Endothelial cell of umbilical vein (primary cell): ENCODE results near the gene CCNY. TPM values are rescaled to one million over a fixed set of nuclear protein-coding genes. Genes with fewer than 3 reads are reported as not detected.

Source experiments
- BruUV-seq: library from RNA; stranded (reverse); fragments of 400-500 nt; replicated peaks from 2 replicates; lab custom pipeline; 2021; lab: Mats Ljungman, UMichigan
- CTCF ChIA-PET: fragments of 300-600, 350-600 bp; sonication (Branson Sonifier 250); formaldehyde crosslinking; loops from one replicate; lab custom pipeline; 2021; ENCODE audit warnings: antibody characterized with exemption, inconsistent platforms; lab: Charles Lee
- POLR2A ChIA-PET: fragments of 300-600, 350-600 bp; sonication (Branson Sonifier 250); formaldehyde crosslinking; loops from one replicate; lab custom pipeline; 2021; ENCODE audit warnings: antibody characterized with exemption, inconsistent platforms; lab: Charles Lee
- DNase-seq: peaks from one replicate; pipeline ENCODE4 v3.0.0-alpha.2; 2011; ENCODE audit warnings: low read depth, low spot score
- FAIRE-seq: peaks from 2 replicates; lab custom pipeline; 2011; peaks lifted over from hg19 to GRCh38; lab: Jason Lieb, UNC
- H2AFZ ChIP-seq: 2 replicates; pipeline ENCODE4 v1.6.0; 2012; ENCODE audit warnings: low read depth, low read length, control low read depth, inconsistent platforms
- H3K27ac ChIP-seq: 2 replicates; pipeline ENCODE4 v1.5.1; 2011; ENCODE audit warnings: low read depth, mild to moderate bottlenecking, control low read depth, low read length, moderate library complexity; ENCODE audit not compliant: insufficient read depth
- H3K27me3 ChIP-seq, 2 experiments: 2 replicates each; pipeline versions ENCODE4 v1.6.0 to v1.6.1; 2011; ENCODE audit warnings: low read length in 2 of 2, mixed read lengths in 1 of 2; ENCODE audit not compliant: control insufficient read depth in 2 of 2, insufficient read depth in 2 of 2
- H3K36me3 ChIP-seq, 2 experiments: 2 replicates in 1 of 2; 3 replicates in 1 of 2; pipeline ENCODE4 v1.5.1; 2011; ENCODE audit warnings: low read length in 2 of 2, mild to moderate bottlenecking in 1 of 2, moderate library complexity in 1 of 2; ENCODE audit not compliant: control insufficient read depth in 2 of 2, insufficient read depth in 2 of 2; ENCODE audit errors: extremely low read depth in 1 of 2
- H3K4me1 ChIP-seq: 3 replicates; pipeline ENCODE4 v1.5.1; 2011; ENCODE audit warnings: mild to moderate bottlenecking, low read length; ENCODE audit not compliant: control insufficient read depth, insufficient read depth; ENCODE audit errors: extremely low read depth
- H3K4me2 ChIP-seq: 2 replicates; pipeline ENCODE4 v1.6.1; 2011; ENCODE audit warnings: low read length, control low read depth, mixed read lengths; ENCODE audit not compliant: insufficient read depth
- H3K4me3 ChIP-seq, 3 experiments: fragments of 200-600 bp in 1 of 3; sonication (generic), shearing (Covaris generic) in 1 of 3; replicated peaks in 1 of 3; 2 replicates each; pipeline ENCODE4 v1.5.1; 2011 to 2016; ENCODE audit warnings: control low read depth in 3 of 3, low read length in 3 of 3, mild to moderate bottlenecking in 2 of 3, inconsistent platforms in 1 of 3, low read depth in 1 of 3, moderate library complexity in 1 of 3; ENCODE audit not compliant: insufficient read depth in 1 of 3
- H3K79me2 ChIP-seq: 2 replicates; pipeline ENCODE4 v1.6.0; 2012; ENCODE audit warnings: low read length, inconsistent platforms; ENCODE audit not compliant: control insufficient read depth, insufficient read depth
- H3K9ac ChIP-seq: replicated peaks from 2 replicates; pipeline ENCODE3; 2011; ENCODE audit warnings: low read length, control low read depth; ENCODE audit not compliant: insufficient read depth; ENCODE audit errors: extremely low read depth
- H3K9me1 ChIP-seq: replicated peaks from 3 replicates; pipeline ENCODE4 v1.6.0; 2011; ENCODE audit warnings: mild to moderate bottlenecking, low read length; ENCODE audit not compliant: control insufficient read depth, insufficient read depth; ENCODE audit errors: extremely low read depth
- H3K9me3 ChIP-seq: replicated peaks from 2 replicates; pipeline ENCODE4 v1.5.1; 2012; ENCODE audit warnings: low read length, inconsistent platforms; ENCODE audit not compliant: control insufficient read depth, insufficient read depth
- H4K20me1 ChIP-seq: replicated peaks from 2 replicates; pipeline ENCODE3; 2011; ENCODE audit warnings: mild to moderate bottlenecking, low read length; ENCODE audit not compliant: control insufficient read depth, insufficient read depth; ENCODE audit errors: extremely low read depth
- CTCF ChIP-seq, 2 donors: IDR thresholded peaks; 1 replicate in 1 of 2; 2 replicates in 1 of 2; pipeline ENCODE4 v1.5.1; 2011; ENCODE audit warnings: low read length in 2 of 2, mild to moderate bottlenecking in 2 of 2, moderate library complexity in 2 of 2, control low read depth in 1 of 2, inconsistent platforms in 1 of 2, low read depth in 1 of 2; ENCODE audit not compliant: insufficient read depth in 1 of 2; ENCODE audit errors: extremely low read depth in 1 of 2
- FOS ChIP-seq: IDR thresholded peaks from 2 replicates; pipeline ENCODE4 v1.6.1; 2011; ENCODE audit warnings: mild to moderate bottlenecking, low read length, moderate library complexity, borderline replicate concordance; ENCODE audit not compliant: insufficient read depth
- GATA2 ChIP-seq: IDR thresholded peaks from 2 replicates; pipeline ENCODE4 v1.7.0; 2011; ENCODE audit warnings: low read depth, mild to moderate bottlenecking, moderate library complexity, mixed read lengths, low read length; ENCODE audit not compliant: insufficient read length, insufficient read depth
- MYC ChIP-seq: IDR thresholded peaks from one replicate; pipeline ENCODE4 v1.6.1; 2011; ENCODE audit warnings: mild to moderate bottlenecking, low read depth, low read length
- POLR2A ChIP-seq: IDR thresholded peaks from 2 replicates; pipeline ENCODE4 v1.6.1; 2012; ENCODE audit warnings: low read depth, mild to moderate bottlenecking, control low read depth, low read length
- POLR2AphosphoS5 ChIP-seq: IDR thresholded peaks from 2 replicates; pipeline ENCODE4 v1.6.1; 2012; ENCODE audit warnings: low read depth, mild to moderate bottlenecking, control low read depth, low read length, moderate library complexity; ENCODE audit not compliant: insufficient read depth
- dilution Hi-C: fragments of 300-500 bp; cut with MboI; formaldehyde crosslinking; loops from one replicate; pipeline ENCODE4 v1.15.0; 2019; ENCODE audit warnings: low sequenced_read_pairs; ENCODE audit not compliant: extremely low pct_ligation_motif_present
- intact Hi-C: fragments of 100-400 bp; cut with micrococcal nuclease; formaldehyde crosslinking; loops from one replicate; pipeline ENCODE4 v1.10.0; 2022
- polyA plus RNA-seq, 4 experiments: library from polyadenylated mRNA; depleted of rRNA in 3 of 4; stranded (reverse) in 3 of 4; unstranded in 1 of 4; fragments of >200 nt; gene quantifications; 2 replicates each; pipeline versions ENCODE4 v1.2.1 to v1.2.3, GENCODE V29; 2011 to 2012; ENCODE audit warnings: missing spikeins in 1 of 4
- total RNA-seq: library from RNA; stranded (reverse); gene quantifications from 2 replicates; pipeline ENCODE4 v1.2.3, GENCODE V29; 2021
- TF ChIP-seq, protein P1 (sequence below): IDR thresholded peaks from 2 replicates; pipeline ENCODE4 v1.6.1; 2011; ENCODE audit not compliant: insufficient read depth, insufficient read length

Gene CCNY
- total and polyA plus RNA-seq, 2 donors (not counting 3 experiments of a cell fraction or from before 2014, with no cell fraction given): 61.5 to 107 TPM

DNA sequence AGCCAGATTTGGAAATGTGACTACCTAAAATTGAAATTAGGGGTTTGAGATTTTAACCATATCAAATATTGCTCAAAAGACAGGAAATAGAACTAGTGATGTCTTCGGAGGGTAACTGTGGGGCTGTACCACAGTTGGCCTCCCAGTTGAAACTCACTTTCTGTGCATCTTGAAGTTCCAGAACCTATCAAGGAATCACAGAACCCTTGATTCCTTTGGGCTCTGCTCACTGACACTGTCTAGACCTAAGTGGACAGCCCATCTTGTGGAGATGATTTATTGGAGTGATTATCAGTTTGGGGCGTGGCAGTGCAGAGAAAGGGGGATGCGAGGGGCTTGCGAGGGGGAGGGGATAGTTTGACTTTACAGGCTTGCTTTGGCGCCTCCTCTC lies 134.6 kb downstream of the CCNY start:
- Histone ChIP-seq H3K4me1 (no peaks in the 10 kb centered on the region), H3K27me3 (no peaks in the 10 kb centered on the region), H3K9ac (no peak overlapping the region), H2AFZ (no peak overlapping the region), H3K36me3 (no peaks in the 10 kb centered on the region), H3K9me1 (peaks cover 2% of the 10 kb centered on the region), H3K4me2 (no peak overlapping the region), H3K9me3 (no peaks in the 10 kb centered on the region), H3K79me2 (peaks cover 69% of the 10 kb centered on the region), H3K27ac (no peak overlapping the region), H3K4me3 (no peak overlapping the region), H4K20me1 (peaks cover 20% of the 10 kb centered on the region)
- CTCF ChIA-PET: no interaction called here
- no TSS peak for BruUV-seq
- TF ChIP-seq CTCF (IDR thresholded peaks at IDR 0.05; ENCODE audit: extremely low read depth in 1 of 2, insufficient read depth in 1 of 2, low read depth in 1 of 2, low read length in 2 of 2): no peak
- TF ChIP-seq MYC: no peak
- TF ChIP-seq, protein P1, sequence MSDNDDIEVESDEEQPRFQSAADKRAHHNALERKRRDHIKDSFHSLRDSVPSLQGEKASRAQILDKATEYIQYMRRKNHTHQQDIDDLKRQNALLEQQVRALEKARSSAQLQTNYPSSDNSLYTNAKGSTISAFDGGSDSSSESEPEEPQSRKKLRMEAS: no peak
- TF ChIP-seq POLR2AphosphoS5: no peak
- TF ChIP-seq POLR2A: no peak
- TF ChIP-seq FOS: no peak
- TF ChIP-seq GATA2: no peak
- POLR2A ChIA-PET: no interaction called here
- DNase-seq (no peak), FAIRE-seq (no peak)
- dilution Hi-C loops: no loop called here
- intact Hi-C loops: no loop called here
